Rectal smooth muscle tissue (tissue), 1 donor: Measurements from ENCODE around the gene THUMPD1.
"Not testable (repeated sequence)": the region's sequence is repeated elsewhere in the genome, so short reads cannot be mapped to it uniquely, and the experiment has no call there.

ENCODE experiments used
- H3K27ac ChIP-seq: one replicate; pipeline ENCODE4 v1.7.0; 2013; ENCODE audit warnings: low read depth, low read length, inconsistent platforms
- H3K27me3 ChIP-seq: one replicate; pipeline ENCODE4 v1.7.0; 2013; ENCODE audit warnings: low read length; ENCODE audit not compliant: control insufficient read depth, insufficient read depth
- H3K36me3 ChIP-seq: one replicate; pipeline ENCODE4 v1.7.0; 2013; ENCODE audit warnings: low read length; ENCODE audit not compliant: control insufficient read depth, insufficient read depth
- H3K4me1 ChIP-seq: one replicate; pipeline ENCODE4 v1.7.0; 2013; ENCODE audit warnings: low read length; ENCODE audit not compliant: control insufficient read depth, insufficient read depth
- H3K4me3 ChIP-seq: one replicate; pipeline ENCODE4 v1.7.0; 2013; ENCODE audit warnings: low read length
- H3K9ac ChIP-seq: one replicate; pipeline ENCODE4 v1.7.0; 2013; ENCODE audit warnings: low read length

The THUMPD1 gene

GRCh38 chr16:20711277-20711911, 30.2 kb downstream of the THUMPD1 start:
- Histone ChIP-seq H3K4me3 (no peak overlapping the region), H3K4me1 (no peaks in the 10 kb centered on the region), H3K27ac (peak overlapping the region; percentile 37), H3K36me3 (no peaks in the 10 kb centered on the region), H3K27me3 (no peaks in the 10 kb centered on the region), H3K9ac (no peak overlapping the region)

DNA sequence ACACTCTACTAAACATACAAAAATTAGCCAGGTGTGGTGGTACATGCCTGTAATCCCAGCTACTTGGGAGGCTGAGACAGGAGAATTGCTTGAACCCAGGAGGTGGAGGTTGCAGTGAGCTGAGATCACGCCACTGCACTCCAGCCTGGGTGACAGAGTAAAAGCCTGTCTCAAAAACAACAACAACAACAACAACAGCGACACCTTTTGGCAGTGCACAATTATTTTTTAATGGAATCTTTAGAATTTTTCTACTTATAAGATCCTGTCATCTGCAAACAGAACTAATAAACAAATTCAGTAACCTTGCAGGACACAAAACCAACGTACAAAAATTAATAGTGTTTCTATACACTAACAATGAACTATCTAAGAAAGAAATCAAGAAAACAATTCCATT, 33.5 kb downstream of the THUMPD1 start:
- not testable (repeated sequence) for H3K36me3 ChIP-seq, H3K4me1 ChIP-seq, H3K4me3 ChIP-seq, H3K27ac ChIP-seq, H3K27me3 ChIP-seq, H3K9ac ChIP-seq

- no peak overlapping the region for H3K9ac ChIP-seq
- no peaks in the 10 kb centered on the region for H3K27me3 ChIP-seq
- no peaks in the 10 kb centered on the region for H3K4me1 ChIP-seq
- H3K27ac ChIP-seq: no peak overlapping the region
- H3K36me3 ChIP-seq: no peaks in the 10 kb centered on the region
- H3K4me3 ChIP-seq: no peak overlapping the region
Measured at GRCh38 chr16:20707461-20707860, 34.2 kb downstream of the THUMPD1 start.

- not testable (repeated sequence) for H3K36me3 ChIP-seq, H3K27me3 ChIP-seq, H3K27ac ChIP-seq, H3K9ac ChIP-seq, H3K4me3 ChIP-seq, H3K4me1 ChIP-seq
Measured at GRCh38 chr16:20705972-20706371, 35.6 kb downstream of the THUMPD1 start.

DNA sequence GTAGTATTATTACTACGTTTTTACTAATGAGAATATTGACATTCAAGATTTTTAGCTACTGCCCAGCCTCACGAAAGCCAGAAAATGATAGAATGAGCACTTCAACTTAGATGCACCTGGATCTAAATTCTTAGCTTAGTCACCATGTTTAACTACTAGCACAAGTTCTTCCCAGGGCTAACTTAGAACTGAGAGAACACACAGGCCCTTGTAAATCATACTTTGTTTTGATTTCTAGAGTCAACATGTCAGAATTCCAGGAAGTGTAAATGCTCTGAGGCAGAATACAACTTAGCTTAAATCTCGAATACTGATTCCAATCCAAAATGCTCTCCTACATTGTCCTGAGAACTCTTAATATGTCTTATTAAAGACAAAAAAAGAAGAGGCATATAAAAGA, 37.3 kb downstream of the THUMPD1 start:
- Histone ChIP-seq H3K27ac (no peak overlapping the region), H3K4me1 (no peaks in the 10 kb centered on the region), H3K9ac (no peak overlapping the region), H3K27me3 (no peaks in the 10 kb centered on the region), H3K4me3 (no peak overlapping the region), H3K36me3 (no peaks in the 10 kb centered on the region)

DNA sequence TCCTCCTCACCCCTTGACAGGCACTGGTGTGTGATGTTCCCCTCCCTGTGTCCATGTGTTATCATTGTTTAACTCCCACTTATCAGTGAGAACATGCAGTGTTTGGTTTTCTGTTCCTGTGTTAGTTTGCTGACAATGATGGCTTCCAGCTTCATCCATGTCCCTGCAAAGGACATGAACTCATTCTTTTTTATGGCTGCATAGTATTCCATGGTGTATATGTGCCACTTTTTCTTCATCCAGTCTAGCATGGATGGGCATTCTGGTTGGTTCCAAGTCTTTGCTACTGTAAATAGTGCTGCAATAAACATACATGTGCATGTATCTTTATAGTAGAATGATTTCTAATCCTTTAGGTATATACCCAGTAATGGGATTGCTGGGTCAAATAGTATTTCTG, 39.9 kb downstream of the THUMPD1 start:
- not testable (repeated sequence) for H3K27me3 ChIP-seq, H3K4me1 ChIP-seq, H3K27ac ChIP-seq, H3K36me3 ChIP-seq, H3K9ac ChIP-seq, H3K4me3 ChIP-seq

GRCh38 chr16:20696618-20697017, 45.0 kb downstream of the THUMPD1 start:
- H3K4me3 ChIP-seq: no peak overlapping the region
- H3K36me3 ChIP-seq: no peaks in the 10 kb centered on the region
- no peak overlapping the region for H3K27ac ChIP-seq
- no peaks in the 10 kb centered on the region for H3K27me3 ChIP-seq
- no peaks in the 10 kb centered on the region for H3K4me1 ChIP-seq
- no peak overlapping the region for H3K9ac ChIP-seq

GRCh38 chr16:20695024-20695423, 46.6 kb downstream of the THUMPD1 start:
- H3K36me3 ChIP-seq: no peaks in the 10 kb centered on the region
- no peak overlapping the region for H3K27ac ChIP-seq
- no peaks in the 10 kb centered on the region for H3K27me3 ChIP-seq
- no peaks in the 10 kb centered on the region for H3K4me1 ChIP-seq
- H3K4me3 ChIP-seq: no peak overlapping the region
- H3K9ac ChIP-seq: no peak overlapping the region

DNA sequence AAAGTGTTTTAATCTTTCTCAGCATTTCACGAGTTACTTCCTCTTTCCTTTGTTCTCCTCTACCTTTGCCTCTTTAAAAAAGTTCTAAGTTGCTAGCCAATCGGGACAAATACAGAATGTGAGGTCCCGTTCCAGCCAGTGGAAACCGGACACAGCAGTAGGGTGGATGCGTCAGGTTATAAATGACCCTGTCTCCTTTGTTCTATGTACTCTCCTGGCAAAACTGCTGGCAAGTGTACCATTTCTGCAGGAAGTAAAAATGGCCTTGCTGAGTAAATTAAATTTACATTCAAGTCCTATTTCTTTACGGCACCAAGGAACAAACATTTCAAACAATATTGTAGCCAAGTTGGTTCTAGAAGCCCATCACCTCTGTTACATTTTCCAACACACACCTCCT, 47.5 kb downstream of the THUMPD1 start:
- not testable (repeated sequence) for H3K27ac ChIP-seq, H3K9ac ChIP-seq, H3K27me3 ChIP-seq, H3K36me3 ChIP-seq, H3K4me1 ChIP-seq, H3K4me3 ChIP-seq

- Histone ChIP-seq H3K4me3 (no peak overlapping the region), H3K27ac (no peak overlapping the region), H3K4me1 (no peaks in the 10 kb centered on the region), H3K36me3 (no peaks in the 10 kb centered on the region), H3K27me3 (no peaks in the 10 kb centered on the region), H3K9ac (no peak overlapping the region)
Measured at GRCh38 chr16:20689668-20690067, 52.0 kb downstream of the THUMPD1 start.

DNA sequence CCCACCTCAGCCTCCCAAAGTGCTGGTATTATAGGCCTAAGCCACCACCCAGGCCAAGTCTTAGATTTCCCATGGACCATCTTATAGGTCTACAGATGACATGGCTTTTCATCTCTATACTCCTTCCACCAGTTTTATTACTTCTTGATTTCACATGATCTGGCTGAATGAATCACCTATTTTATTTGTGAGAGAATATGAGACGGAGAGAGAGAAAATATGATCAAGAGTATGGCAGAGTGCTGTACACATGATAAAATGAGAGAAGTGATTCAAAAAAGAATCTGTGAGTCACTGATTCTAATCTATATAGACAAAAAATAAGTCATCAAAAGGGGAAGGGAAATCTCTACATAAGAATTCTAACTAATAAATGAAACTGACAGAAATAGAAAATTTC, 57.8 kb downstream of the THUMPD1 start:
- Histone ChIP-seq H3K4me1 (no peaks in the 10 kb centered on the region), H3K27ac (no peak overlapping the region), H3K4me3 (no peak overlapping the region), H3K9ac (no peak overlapping the region), H3K27me3 (no peaks in the 10 kb centered on the region), H3K36me3 (no peaks in the 10 kb centered on the region)
